GM18861 (cell line): Measurements from ENCODE around the gene FRMD4B.
"Not testable (repeated sequence)": the region's sequence is repeated elsewhere in the genome, so short reads cannot be mapped to it uniquely, and the experiment has no call there.

Experiments used
- ATAC-seq: cut with Tn5 transposase; IDR thresholded peaks from one replicate; pipeline ENCODE4 v1.9.1; 2021; ENCODE audit not compliant: unreplicated experiment

Gene FRMD4B

DNA sequence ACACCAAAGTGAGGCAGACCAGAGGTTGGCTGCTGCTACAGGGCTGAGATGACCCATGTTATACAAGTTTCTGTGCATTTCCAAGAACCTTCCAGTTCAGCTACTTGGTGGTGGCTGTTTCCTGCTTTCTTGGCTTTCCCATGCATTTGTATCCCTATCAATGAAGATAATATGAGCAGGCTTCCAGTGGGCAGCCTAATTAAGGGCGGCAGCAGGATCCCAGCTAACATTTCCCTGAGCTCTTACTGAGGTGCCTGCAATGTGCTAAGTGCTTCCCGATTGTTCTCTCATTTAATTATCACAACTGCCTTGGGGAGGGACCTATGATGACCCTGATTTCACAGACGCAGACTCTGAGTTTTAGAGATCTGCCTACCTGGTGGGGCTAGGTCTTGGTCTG, 95.5 kb downstream of the FRMD4B start:
- no peak for ATAC-seq

DNA sequence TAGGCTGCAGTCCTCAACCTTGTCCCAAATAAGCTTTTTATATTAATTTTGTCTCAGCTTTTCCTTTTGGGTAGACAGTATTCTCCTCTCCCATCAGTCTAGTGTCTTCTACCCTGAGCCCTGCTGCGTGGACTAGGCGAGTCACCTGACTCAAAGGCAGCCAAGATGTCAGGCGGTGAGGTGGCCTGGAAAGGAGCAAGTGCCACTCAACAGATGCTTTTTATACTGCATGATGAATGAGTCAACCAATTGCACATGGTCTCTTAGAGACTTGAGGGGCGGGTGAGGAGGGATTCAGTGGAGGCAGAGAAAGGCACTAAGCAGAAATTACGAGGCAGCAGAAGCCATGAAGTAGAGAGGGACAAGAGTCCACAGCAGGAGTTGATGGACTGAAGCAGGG, 95.9 kb downstream of the FRMD4B start:
- ATAC-seq = no peak

DNA sequence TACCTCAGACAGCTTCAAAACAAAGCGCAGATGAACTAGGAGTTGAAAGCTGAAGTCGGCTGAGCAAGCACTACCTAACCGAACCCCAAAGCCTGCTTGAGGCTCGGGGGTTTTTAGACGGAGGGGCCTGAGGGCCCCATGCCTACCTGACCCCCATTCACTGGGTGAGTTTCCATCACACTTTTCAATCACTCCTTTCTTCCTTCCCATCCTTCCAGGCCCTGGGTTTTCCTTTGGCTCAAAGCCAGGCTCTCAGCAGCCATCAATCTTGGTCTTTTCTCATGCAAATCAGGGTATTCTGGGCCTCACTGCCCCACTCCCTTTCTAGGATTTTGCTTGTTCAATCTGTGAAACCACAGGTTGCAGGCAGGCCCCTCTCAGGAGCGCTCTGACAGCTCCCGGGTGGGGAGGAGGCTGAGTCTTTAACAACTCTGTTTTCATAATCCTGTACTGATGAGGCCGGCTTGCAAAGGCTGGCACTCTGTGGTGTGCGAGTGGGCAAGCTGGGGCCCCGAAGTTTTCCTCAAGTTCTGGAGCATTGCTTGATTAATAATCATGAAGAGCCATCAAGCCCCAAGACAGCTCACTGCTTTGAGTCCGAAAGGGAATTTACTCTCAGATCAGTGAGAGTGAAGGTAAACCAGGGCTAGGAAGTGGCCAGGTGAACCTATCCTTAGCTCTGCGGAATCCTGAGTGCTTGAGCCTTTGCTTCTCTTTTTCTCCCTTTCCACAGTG, 97.6 kb downstream of the FRMD4B start:
- no peak for ATAC-seq

DNA sequence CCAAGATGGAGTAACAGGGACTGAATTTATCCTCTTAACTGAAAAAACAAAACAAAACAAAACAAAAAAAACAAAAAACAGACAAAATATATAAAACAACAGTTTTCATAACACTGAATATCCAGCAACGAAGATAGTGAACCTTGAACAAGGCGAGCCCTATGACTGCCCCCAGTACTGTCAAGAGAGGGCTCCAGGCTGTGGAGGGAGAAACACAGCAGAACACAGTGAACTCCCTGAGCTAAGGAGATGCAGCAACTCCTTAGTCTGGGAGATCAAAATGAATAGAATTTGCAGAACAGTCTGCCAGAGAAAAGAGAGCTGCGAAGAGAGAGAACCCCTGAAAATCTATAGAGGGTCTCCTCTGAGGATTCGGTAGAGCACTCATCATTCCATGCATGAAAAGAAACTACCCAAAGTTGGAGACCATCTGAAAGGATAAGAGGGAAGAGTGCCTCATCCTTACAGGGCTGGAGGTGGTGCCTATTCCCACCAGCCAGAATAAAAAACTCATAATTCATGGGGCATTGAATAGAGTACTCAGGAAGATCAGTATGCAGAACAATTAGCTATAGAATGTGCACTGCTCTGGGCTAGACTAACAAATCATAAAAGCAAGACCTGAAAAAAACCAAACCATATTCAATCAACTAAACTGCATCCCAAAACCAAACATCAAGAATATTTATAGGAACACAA, 101.8 kb downstream of the FRMD4B start:
- no peak for ATAC-seq

DNA sequence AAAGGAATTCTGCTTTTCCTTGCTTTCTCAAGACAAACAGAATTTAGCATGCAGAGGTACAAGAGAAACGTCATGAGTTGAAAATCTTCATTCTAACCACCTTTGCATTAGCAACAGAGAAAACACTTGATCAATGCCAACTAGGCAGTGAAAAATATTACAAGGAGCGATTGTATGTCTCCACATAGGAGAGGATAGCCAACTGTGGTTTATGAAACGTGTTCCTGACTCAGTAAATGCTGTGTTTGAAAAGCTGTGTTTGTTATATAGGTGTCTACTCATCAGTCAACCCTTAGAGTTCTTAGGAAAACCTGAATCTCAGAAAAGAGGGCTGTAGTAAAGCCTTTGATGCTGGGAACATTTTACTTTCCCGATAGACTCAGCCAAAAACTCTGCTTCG, 102.4 kb downstream of the FRMD4B start:
- no peak for ATAC-seq

DNA sequence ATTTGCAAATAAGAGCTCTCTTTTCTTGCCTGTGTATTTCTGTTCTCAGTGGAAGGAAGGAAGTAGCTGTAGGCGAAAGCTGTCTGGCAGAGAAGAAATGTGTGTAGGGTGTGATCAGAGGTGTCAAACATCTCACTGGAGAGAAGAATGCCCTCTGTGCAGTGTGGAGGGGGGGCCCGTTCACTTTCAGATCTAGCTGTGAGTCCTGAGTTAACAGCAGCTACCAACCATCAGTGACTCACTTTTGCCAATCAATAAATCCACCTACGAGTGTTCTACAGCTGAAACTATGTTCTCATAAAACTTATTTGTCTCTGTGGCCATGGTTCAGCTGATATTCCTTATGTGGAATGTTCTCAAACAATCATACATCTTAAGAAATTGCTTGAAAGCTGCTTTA, 103.7 kb downstream of the FRMD4B start:
- no peak for ATAC-seq

DNA sequence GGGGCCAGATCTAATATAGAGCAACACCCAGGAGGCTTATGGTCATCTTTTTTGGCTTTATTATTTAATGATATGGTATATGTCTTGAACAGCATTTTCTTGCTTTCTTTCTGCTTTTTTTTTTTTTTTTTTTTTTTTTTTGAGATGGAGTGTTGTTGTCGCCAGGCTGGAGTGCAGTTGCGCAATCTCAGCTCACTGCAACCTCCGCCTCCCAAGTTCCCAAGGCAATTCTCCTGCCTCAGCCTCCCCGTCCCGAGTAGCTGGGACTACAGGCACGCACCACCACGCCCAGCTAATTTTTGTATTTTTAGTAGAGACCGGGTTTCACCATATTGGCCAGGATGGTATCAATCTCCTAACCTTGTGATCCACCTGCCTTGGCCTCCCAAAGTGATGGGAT, 108.5 kb downstream of the FRMD4B start:
- ATAC-seq = not testable (repeated sequence)

DNA sequence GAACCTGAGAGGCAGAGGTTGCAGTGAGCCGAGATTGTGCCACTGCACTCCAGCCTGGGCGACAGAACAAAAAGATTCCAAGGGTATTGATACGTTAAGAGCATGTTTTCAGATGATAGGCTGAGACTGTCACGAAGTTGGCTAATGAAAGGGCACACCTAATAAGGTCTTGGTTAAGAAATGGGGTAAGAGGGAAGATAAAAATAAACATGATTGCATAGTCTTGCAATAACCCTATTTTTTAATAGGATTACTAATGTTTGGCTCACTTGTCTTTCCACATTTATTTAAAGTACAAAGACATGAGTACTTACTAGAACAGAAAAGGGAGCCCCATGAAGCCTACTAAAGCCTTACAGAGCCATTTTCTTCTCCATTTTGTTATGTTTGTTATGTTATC, 109.0 kb downstream of the FRMD4B start:
- no peak for ATAC-seq

DNA sequence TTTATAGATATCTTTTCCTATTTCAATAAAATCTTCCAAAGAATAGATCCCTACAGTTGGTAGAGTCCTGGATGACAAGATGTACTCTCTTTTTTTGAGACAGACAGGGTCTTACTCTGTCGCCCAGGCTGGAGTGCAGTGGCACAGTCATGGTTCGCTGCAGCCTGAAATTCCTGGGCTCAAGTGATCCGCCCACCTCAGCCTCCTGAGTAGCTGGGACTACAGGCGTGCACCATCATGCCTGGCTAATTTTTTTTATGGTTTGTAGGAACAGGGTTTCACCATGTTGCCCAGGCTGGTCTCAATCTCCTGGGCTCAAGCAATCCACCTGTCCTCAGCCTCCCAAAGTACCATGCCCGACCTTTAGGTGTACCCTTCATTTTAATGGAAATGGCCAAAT, 109.7 kb downstream of the FRMD4B start:
- not testable (repeated sequence) for ATAC-seq

DNA sequence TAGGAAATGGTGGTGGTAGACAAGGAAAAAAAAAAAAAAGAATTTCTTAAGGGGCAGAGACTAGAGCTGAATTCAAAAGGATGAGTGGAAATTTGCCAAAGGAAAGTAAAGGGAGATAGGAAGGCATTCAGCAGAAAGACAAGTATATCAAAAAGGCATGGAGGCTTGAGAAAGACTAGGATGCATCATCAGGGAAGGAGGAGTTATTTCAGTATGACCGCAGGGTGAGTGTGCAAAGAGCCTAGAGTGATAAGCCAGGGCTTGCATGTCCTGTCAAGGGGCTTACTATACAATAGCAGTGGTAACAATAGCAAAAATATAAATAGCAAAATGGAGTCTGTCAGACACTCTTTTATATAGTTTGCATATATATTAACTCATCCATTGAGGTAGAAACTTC, 112.0 kb downstream of the FRMD4B start:
- no peak for ATAC-seq

DNA sequence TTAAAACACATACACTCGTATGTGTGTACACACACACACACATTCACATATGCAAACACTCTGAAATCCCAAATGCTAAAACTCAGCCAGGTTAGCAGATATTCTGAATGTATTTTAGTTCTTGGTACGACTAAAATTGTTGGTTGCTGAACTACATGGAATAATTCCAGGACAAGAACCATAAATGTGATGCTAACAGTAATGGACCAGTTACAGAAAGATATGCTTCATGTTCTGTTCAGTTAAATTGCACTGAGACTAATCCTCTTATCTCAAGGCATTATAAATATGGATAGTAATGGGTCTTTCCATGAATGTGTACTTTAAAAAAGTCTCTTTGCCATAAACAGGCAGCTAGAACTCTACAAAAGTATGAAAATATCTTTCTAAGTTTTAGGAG, 113.3 kb downstream of the FRMD4B start:
- ATAC-seq = no peak

DNA sequence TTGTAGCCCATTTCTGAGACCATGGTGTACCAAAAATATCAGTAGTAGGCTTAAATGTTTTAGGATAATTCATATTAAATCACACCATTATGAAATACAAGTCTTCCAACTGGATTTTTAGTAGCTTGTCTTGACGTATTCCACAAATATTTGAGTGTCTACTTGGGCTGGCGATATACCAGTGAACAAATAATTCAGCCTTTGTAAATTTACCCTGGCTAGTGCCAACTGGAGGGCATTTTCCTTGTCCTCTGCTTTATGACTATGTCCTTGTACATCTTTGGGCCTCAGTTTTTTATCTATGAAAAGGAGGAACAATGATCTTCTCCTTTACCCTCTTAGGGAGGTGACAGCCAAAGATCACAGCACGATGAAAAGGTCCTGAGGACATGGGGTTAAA, 114.8 kb downstream of the FRMD4B start:
- ATAC-seq = no peak

DNA sequence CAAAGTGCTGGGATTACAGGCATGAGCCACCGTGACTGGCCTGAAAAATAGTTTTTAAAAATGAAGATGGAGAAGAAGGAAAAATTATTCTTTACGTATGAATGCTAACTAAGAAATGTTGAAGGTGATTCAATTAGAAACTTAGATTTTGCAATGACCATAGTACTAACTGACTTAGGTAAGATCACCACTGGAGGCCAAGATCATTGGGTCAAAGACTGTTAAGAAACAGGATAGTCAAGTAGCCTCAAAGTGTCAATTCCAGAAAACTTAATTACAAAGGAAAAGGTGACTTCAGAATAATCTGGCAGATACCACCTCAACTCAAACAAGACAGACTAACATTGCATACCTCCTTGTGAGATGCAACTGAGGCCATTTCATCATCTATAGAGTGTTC, 119.3 kb downstream of the FRMD4B start:
- no peak for ATAC-seq

DNA sequence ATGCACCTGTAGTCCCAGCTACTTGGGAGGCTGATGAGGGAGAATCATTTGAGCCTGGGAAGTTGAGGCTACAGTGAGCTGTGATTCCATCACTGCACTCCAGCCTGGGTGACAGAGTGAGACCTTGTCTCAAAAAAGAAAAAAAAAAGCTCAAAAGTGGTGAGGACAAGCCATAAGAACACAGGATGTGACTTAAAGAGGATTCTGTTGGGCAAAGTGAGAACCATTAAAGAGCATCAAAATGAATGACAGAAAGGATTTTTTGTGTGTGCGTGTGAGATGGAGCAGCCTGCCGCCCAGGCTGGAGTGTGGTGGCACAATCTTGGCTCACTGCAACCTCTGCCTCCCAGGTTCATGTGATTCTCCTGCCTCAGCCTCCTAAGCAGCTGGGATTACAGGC, 119.8 kb downstream of the FRMD4B start:
- ATAC-seq = not testable (repeated sequence)

DNA sequence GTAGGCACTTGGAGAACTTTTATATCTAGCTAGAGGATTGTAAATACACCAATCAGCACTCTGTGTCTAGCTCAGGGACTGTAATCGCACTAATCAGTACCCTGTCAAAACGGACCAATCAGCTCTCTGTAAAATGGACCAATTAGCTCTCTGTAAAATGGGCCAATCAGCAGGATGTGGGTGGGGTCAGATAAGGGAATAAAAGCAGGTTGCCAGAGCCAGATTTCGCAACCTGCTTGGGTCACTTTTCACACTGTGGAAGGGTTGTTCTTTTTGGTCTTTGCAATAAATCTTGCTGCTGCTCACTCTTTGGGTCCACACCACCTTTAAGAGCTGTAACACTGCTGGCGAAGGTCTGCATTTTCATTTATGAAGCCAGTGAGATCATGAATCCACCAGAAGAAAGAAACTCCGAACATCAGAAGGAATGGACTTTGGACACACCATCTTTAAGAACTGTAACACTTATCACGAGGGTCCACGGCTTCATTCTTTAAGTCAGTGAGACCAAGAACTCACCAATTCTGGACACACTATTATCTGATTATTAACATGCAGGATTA, 125.0 kb downstream of the FRMD4B start:
- not testable (repeated sequence) for ATAC-seq

DNA sequence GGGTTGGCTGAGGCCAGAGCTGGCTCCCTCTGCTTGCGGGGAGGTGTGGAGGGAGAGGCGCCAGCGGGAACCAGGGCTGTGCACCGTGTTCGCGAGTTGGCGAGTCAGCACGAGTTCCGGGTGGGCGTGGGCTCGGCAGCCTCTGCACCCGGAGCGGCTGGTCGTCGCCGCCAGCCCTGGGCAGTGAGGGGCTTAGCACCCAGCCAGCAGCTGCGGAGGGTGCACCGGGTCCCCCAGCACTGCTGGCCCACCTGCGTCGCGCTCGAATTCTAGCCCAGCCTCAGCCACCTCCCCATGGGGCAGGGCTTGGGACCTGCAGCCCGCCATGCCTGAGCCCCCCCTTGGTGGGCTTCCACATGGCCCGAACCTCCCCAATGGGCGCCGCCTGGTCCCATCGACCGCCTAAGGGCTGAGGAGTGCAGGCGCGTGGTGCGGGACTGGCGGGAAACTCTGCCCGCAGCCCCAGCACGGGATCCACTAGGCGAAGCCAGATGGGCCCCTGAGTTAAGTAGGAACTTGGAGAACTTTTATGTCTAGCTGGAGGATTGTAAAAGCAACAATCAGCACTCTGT, 125.6 kb downstream of the FRMD4B start:
- ATAC-seq = no peak

DNA sequence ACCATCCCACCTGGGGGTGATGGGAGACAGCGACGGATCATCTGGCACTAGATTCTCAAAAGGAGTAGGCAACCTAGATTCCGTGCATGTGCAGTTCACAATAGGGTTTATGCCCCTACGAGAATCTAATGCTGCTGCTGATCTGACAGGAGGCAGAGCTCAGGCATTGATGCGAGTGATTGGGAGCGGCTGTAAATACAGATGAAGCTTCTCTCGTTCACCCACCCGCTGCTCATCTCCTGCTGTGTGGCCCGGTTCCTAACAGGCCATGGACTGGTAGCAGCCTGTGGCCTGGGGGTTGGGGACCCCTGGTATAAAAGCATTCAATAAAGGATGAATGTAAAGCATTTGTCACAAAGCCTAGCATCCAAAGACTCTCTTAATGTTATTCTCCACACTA, 126.8 kb downstream of the FRMD4B start:
- no peak for ATAC-seq

DNA sequence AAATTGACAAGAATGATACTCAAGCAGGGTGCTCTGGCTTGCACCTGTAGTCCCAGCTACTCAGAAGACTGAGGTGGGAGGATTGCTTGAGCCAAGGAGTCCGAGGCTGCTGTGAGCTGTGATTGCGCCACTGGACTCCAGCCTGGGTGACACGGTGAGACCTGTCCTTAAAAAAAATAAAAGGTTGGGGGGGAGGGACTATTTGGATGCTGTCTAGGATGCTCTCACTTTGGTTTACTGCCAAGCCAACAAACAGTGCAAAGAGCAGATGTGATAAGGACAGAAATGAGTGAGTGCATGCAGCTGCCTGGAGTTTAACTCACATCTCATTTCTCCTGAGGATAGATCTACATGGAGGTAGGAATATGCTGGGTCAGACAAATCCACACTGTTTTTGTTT, 130.0 kb downstream of the FRMD4B start:
- no peak for ATAC-seq

DNA sequence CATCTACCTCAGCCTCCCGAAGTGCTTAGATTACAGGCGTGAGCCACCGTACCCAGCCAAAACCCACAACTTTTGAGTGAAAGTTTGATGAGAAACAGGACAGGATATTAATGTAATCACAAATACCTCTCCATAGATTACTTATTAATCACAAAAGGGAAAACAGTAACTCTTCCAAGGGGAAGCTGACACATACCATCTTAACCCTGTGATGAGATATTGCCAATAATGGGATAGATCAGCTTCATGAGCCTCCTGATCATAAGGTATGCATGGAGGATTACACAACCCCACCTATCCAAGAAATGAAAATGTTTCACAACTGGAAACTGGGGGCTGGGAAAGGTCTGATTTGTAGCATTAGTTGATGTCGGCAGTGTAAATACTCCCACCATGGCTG, 131.5 kb downstream of the FRMD4B start:
- no peak for ATAC-seq

DNA sequence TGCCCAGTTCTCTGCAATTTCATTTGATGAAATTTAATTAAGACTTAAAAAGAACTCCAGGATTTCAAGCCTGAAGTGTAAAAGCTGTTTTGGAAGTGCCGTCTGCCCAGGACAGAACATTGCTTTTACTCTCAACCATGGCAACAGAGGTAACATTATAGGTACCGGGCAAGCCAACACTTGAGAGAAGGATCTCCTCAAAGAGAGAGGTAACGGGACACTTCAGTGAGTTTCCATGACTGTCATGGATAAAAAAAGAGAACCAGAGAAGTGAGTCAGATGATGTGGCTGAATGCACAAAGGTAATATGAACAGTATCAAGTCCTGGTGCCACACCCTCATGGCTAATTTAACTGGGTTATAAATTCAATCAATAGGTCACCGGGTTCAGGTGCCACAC, 133.3 kb downstream of the FRMD4B start:
- ATAC-seq = no peak

DNA sequence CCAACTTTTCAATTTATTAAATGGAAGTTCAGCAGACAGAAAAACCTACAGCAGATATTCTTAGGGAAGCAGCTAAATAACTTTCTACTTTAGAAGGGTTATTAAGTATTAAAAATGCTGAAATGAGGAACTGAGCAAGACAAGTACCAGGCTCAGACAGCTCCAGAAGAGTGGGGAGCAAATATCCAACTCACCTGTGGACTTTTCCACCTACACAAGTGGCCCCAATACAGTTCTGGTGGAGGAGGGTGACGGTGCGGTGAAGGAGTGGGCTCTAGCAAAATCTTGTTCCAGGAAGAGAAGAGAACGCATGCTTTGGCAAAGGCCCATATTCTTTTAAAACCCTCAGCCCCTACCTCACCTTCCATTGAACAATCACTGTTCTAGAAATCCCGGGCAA, 133.7 kb downstream of the FRMD4B start:
- no peak for ATAC-seq
